ENCODE results near the gene MIX23. TPM values are rescaled to one million over a fixed set of nuclear protein-coding genes. Genes with fewer than 3 reads are reported as not detected.

The MIX23 gene
- total RNA-seq, 1 donor from 2014 or later: 20.2 TPM

DNA sequence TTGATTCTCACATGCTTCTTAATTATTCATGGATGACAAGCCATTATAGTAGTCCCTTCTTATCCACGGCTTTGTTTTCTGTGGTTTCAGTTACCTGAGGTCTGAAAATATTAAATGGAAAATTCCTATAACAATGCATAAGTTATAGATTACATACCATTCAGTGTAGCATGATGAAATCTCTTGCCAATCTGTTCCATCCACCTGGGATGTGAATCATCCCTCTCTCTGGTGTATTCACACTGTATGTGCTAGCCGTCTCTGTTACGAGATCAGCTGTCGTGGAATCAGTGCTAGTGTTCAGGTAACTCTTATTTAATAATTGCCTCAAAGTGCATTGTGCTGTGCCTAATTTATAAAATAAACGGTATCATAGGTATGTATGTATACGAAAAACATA, 27.6 kb upstream of the MIX23 start:
- TF ChIP-seq, protein P1, sequence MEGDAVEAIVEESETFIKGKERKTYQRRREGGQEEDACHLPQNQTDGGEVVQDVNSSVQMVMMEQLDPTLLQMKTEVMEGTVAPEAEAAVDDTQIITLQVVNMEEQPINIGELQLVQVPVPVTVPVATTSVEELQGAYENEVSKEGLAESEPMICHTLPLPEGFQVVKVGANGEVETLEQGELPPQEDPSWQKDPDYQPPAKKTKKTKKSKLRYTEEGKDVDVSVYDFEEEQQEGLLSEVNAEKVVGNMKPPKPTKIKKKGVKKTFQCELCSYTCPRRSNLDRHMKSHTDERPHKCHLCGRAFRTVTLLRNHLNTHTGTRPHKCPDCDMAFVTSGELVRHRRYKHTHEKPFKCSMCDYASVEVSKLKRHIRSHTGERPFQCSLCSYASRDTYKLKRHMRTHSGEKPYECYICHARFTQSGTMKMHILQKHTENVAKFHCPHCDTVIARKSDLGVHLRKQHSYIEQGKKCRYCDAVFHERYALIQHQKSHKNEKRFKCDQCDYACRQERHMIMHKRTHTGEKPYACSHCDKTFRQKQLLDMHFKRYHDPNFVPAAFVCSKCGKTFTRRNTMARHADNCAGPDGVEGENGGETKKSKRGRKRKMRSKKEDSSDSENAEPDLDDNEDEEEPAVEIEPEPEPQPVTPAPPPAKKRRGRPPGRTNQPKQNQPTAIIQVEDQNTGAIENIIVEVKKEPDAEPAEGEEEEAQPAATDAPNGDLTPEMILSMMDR (IDR thresholded peaks at IDR 0.05; ENCODE audit: partially characterized antibody, unreplicated experiment): no peak
- no peaks in the 10 kb centered on the region for H3K36me3 Mint-ChIP-seq (ENCODE audit: unreplicated experiment)
- no peak for DNase-seq
- no peak overlapping the region for H3K4me3 Mint-ChIP-seq (ENCODE audit: unreplicated experiment)
- peaks cover 6% of the 10 kb centered on the region for H3K4me1 Mint-ChIP-seq (ENCODE audit: low read depth, unreplicated experiment)
- H3K9me3 Mint-ChIP-seq (ENCODE audit: unreplicated experiment): peaks cover 2% of the 10 kb centered on the region
- H3K27me3 Mint-ChIP-seq (ENCODE audit: unreplicated experiment): peaks cover 2% of the 10 kb centered on the region
- H3K27ac Mint-ChIP-seq (ENCODE audit: unreplicated experiment): no peak overlapping the region

DNA sequence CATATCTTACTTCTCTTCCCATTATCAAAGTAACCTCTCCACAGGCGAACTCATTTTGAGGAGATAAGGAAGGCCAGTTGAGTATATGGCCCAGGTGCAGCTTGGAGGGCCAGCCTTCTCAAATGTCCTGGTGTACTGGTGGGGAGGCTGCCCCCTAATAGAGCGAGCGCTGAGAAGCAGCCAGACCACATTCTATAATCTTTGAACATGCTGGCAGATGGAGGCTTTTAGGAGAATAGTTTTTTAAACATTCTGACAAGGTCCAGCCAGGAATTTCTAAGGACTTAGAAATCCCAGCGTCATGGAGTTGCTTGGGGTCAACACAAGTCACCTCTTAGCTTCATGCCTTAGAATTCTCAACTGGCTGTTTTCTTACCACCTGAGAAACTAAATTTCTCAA, 27.1 kb upstream of the MIX23 start:
- H3K9me3 Mint-ChIP-seq (ENCODE audit: unreplicated experiment): peaks cover 2% of the 10 kb centered on the region
- no peak overlapping the region for H3K27ac Mint-ChIP-seq (ENCODE audit: unreplicated experiment)
- H3K4me3 Mint-ChIP-seq (ENCODE audit: unreplicated experiment): no peak overlapping the region

DNA sequence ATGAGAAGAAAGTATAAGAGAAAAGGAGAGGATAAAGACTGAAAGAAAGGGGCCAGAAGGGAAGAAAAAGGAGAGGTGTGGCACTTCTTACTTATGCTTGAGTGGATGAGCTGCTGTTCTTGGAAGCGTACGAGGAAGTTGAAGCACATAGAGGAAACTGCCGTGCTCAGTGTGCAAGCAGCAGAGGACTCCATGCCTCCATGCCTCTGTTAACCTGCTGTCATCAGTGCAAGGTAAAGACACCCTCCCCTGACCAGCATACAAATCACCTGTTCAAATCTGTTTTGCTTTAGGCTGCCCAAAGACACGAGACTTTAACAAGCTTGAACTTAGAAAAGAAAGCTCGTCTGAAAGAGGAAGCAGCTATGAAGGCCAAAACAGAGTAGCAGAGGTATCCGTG, 26.4 kb upstream of the MIX23 start:
- no peak for DNase-seq
- Mint-ChIP-seq H3K4me1 (ENCODE audit: low read depth, unreplicated experiment) (no peaks in the 10 kb centered on the region), H3K27me3 (ENCODE audit: unreplicated experiment) (no peaks in the 10 kb centered on the region), H3K36me3 (ENCODE audit: unreplicated experiment) (no peaks in the 10 kb centered on the region), H3K4me3 (ENCODE audit: unreplicated experiment) (no peak overlapping the region), H3K9me3 (ENCODE audit: unreplicated experiment) (no peaks in the 10 kb centered on the region), H3K27ac (ENCODE audit: unreplicated experiment) (no peak overlapping the region)
- TF ChIP-seq, protein P1 (IDR thresholded peaks at IDR 0.05; ENCODE audit: partially characterized antibody, unreplicated experiment): no peak

More for the DNA sequence above, 27.1 kb upstream of the MIX23 start:
- H3K4me1 Mint-ChIP-seq (ENCODE audit: low read depth, unreplicated experiment): peaks cover 2% of the 10 kb centered on the region
- TF ChIP-seq, protein P1 (IDR thresholded peaks at IDR 0.05; ENCODE audit: partially characterized antibody, unreplicated experiment): no peak
- no peaks in the 10 kb centered on the region for H3K27me3 Mint-ChIP-seq (ENCODE audit: unreplicated experiment)
- no peak for DNase-seq
- no peaks in the 10 kb centered on the region for H3K36me3 Mint-ChIP-seq (ENCODE audit: unreplicated experiment)

DNA sequence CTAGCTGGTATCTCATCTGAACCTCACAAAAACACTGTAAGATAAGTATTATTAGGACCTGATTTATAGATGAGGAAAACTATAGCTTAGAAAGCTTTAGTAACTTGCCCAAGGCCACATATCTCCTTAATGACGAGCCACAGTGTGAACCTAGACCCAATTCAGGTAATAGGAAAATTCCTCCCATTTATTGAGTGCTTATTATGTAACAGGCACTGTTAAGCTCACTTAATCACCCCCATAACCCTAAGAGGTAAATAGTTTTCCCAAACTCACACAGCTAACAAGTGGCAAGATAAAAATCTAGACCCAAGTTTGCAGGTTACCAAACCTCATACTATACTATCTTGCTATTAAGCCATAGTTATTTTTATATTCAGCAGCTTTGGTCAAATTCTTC, 24.9 kb upstream of the MIX23 start:
- H3K27me3 Mint-ChIP-seq (ENCODE audit: unreplicated experiment): no peaks in the 10 kb centered on the region
- no peaks in the 10 kb centered on the region for H3K36me3 Mint-ChIP-seq (ENCODE audit: unreplicated experiment)
- DNase-seq: no peak
- no peaks in the 10 kb centered on the region for H3K9me3 Mint-ChIP-seq (ENCODE audit: unreplicated experiment)
- H3K27ac Mint-ChIP-seq (ENCODE audit: unreplicated experiment): no peak overlapping the region
- no peaks in the 10 kb centered on the region for H3K4me1 Mint-ChIP-seq (ENCODE audit: low read depth, unreplicated experiment)
- TF ChIP-seq, protein P1 (IDR thresholded peaks at IDR 0.05; ENCODE audit: partially characterized antibody, unreplicated experiment): no peak
- H3K4me3 Mint-ChIP-seq (ENCODE audit: unreplicated experiment): no peak overlapping the region

DNA sequence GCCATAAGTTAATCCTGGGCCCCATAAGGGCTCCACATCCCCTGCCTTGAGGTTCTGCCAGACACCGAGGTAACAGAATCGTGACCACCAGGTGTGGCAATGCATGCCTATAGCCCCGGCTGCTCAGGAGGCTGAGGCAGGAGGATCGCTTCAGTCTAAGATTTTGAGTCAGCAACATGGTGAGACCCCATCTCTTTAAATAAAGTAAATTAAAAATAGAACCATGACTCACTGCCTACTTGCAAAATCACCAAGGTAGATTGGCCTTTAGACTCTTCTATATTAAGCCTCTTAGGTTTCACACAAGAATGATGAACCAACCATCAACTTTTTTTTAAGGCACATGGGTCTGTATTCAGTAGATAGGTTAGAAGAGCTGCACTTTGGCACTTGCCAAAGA, 23.2 kb upstream of the MIX23 start:
- no peak for DNase-seq
- Mint-ChIP-seq H3K27ac (ENCODE audit: unreplicated experiment) (no peak overlapping the region), H3K27me3 (ENCODE audit: unreplicated experiment) (no peaks in the 10 kb centered on the region), H3K36me3 (ENCODE audit: unreplicated experiment) (no peaks in the 10 kb centered on the region), H3K4me1 (ENCODE audit: low read depth, unreplicated experiment) (no peaks in the 10 kb centered on the region), H3K9me3 (ENCODE audit: unreplicated experiment) (no peaks in the 10 kb centered on the region), H3K4me3 (ENCODE audit: unreplicated experiment) (no peak overlapping the region)
- TF ChIP-seq, protein P1 (IDR thresholded peaks at IDR 0.05; ENCODE audit: partially characterized antibody, unreplicated experiment): no peak

Data from glutamatergic neuron (in vitro differentiated cells).